GM12878 (cell line): ENCODE measurements around the gene WDR91. TPM values are rescaled to one million over a fixed set of nuclear protein-coding genes. Genes with fewer than 3 reads are reported as not detected.

Experiments used
- CBFB ChIP-seq: IDR thresholded peaks from 2 replicates; pipeline ENCODE4 v1.6.1; 2016; ENCODE audit warnings: antibody characterized with exemption, low read depth
- ESRRA ChIP-seq: IDR thresholded peaks from 2 replicates; pipeline ENCODE4 v1.6.1; 2012; ENCODE audit warnings: mild to moderate bottlenecking, low read length, improper control_type of control experiment
- ETV6 ChIP-seq, 2 experiments: fragments of 450-650 bp in 1 of 2; IDR thresholded peaks in 1 of 2; conservative IDR thresholded peaks in 1 of 2; 2 replicates each; pipeline ENCODE4 v1.6.1; 2014; ENCODE audit warnings: antibody characterized with exemption in 1 of 2, borderline replicate concordance in 1 of 2, low read depth in 1 of 2, mild to moderate bottlenecking in 1 of 2, moderate library complexity in 1 of 2
- EZH2 ChIP-seq: IDR thresholded peaks from 2 replicates; pipeline ENCODE4 v1.6.1; 2012; ENCODE audit warnings: low read depth, mild to moderate bottlenecking, control low read depth, inconsistent platforms, low read length, borderline replicate concordance; ENCODE audit not compliant: control insufficient read depth
- IKZF1 ChIP-seq: fragments of 450-650 bp; conservative IDR thresholded peaks from 2 replicates; pipeline ENCODE4 v1.6.1; 2017; ENCODE audit warnings: antibody characterized with exemption, mild to moderate bottlenecking
- MYB ChIP-seq: fragments of 150-350 bp; IDR thresholded peaks from 2 replicates; pipeline ENCODE4 v1.6.1; 2014; ENCODE audit warnings: mild to moderate bottlenecking, low read depth, low read length, borderline replicate concordance
- NFXL1 ChIP-seq: fragments of 450-650 bp; IDR thresholded peaks from 2 replicates; pipeline ENCODE4 v1.6.1; 2017; ENCODE audit warnings: antibody characterized with exemption, mild to moderate bottlenecking, borderline replicate concordance
- POLR2A ChIP-seq: IDR thresholded peaks from 2 replicates; pipeline ENCODE4 v1.6.1; 2011; ENCODE audit warnings: low read depth, mild to moderate bottlenecking, low read length
- POLR2AphosphoS2 ChIP-seq: IDR thresholded peaks from 2 replicates; pipeline ENCODE4 v1.6.1; 2011; ENCODE audit warnings: low read depth, mild to moderate bottlenecking, low read length, improper control_type of control experiment, moderate library complexity
- RFX5 ChIP-seq: IDR thresholded peaks from 2 replicates; pipeline ENCODE4 v1.6.1; 2011; ENCODE audit warnings: low read depth, low read length, improper control_type of control experiment
- SREBF2 ChIP-seq: IDR thresholded peaks from 2 replicates; pipeline ENCODE4 v1.6.1; 2012; ENCODE audit warnings: mild to moderate bottlenecking, low read length
- ZNF622 ChIP-seq: fragments of 450-650 bp; IDR thresholded peaks from 2 replicates; pipeline ENCODE4 v1.6.1; 2017; ENCODE audit warnings: mild to moderate bottlenecking, inconsistent platforms
- ZSCAN29 ChIP-seq: fragments of 450-650 bp; IDR thresholded peaks from 2 replicates; pipeline ENCODE4 v1.6.1; 2017; ENCODE audit warnings: mild to moderate bottlenecking, moderate library complexity
- ZZZ3 ChIP-seq: IDR thresholded peaks from 2 replicates; pipeline ENCODE4 v1.6.1; 2011; ENCODE audit warnings: low read depth; ENCODE audit not compliant: control insufficient read depth, insufficient read length
- polyA plus RNA-seq, 11 experiments: library from polyadenylated mRNA; depleted of rRNA in 4 of 11; unstranded in 6 of 11; stranded (reverse) in 5 of 11; fragments of >200 nt; fragmentation: Nextera tagmentation in 4 of 11; fragmentation: Illumina TruSeq in 1 of 11; extraction: Ambion mirVana in 4 of 11; extraction: Trizol in 1 of 11; gene quantifications; 1 replicate in 1 of 11; 2 replicates in 10 of 11; pipeline versions ENCODE4 v1.2.1 to v1.2.3, GENCODE V29; 2011 to 2016; ENCODE audit warnings: inconsistent platforms in 2 of 11, missing spikeins in 2 of 11, low read depth in 1 of 11
- total RNA-seq, 4 experiments: library from RNA; depleted of rRNA in 3 of 4; stranded (reverse); fragments of >200 nt in 3 of 4; fragmentation: Illumina TruSeq in 1 of 4; extraction: Trizol in 1 of 4; gene quantifications; 2 replicates each; pipeline versions ENCODE4 v1.2.1 to v1.2.3, GENCODE V29; 2013 to 2021
- TF ChIP-seq, protein P1 (sequence below): fragments of 450-650 bp; IDR thresholded peaks from 2 replicates; pipeline ENCODE4 v1.6.1; 2018; ENCODE audit warnings: borderline replicate concordance, mild to moderate bottlenecking; ENCODE audit not compliant: partially characterized antibody
- TF ChIP-seq, protein P2 (sequence below): IDR thresholded peaks from 2 replicates; pipeline ENCODE4 v1.6.1; 2011; ENCODE audit warnings: low read depth, low read length, improper control_type of control experiment, borderline replicate concordance
- TF ChIP-seq, protein P3 (sequence below): IDR thresholded peaks from 2 replicates; pipeline ENCODE4 v1.6.1; 2011; ENCODE audit warnings: borderline replicate concordance, low read depth, mild to moderate bottlenecking, moderate library complexity, low read length; ENCODE audit not compliant: insufficient read depth, poor library complexity, severe bottlenecking
- TF ChIP-seq, protein P4 (sequence below): fragments of 450-650 bp; IDR thresholded peaks from 2 replicates; pipeline ENCODE4 v1.6.1; 2017; ENCODE audit warnings: mild to moderate bottlenecking, moderate library complexity

WDR91 gene
- total and polyA plus RNA-seq, 10 of the 15 experiments (the other 5 are each of a cell fraction or from before 2014, with no cell fraction given), result 7.6 to 83.3 (median 16.5) TPM

DNA sequence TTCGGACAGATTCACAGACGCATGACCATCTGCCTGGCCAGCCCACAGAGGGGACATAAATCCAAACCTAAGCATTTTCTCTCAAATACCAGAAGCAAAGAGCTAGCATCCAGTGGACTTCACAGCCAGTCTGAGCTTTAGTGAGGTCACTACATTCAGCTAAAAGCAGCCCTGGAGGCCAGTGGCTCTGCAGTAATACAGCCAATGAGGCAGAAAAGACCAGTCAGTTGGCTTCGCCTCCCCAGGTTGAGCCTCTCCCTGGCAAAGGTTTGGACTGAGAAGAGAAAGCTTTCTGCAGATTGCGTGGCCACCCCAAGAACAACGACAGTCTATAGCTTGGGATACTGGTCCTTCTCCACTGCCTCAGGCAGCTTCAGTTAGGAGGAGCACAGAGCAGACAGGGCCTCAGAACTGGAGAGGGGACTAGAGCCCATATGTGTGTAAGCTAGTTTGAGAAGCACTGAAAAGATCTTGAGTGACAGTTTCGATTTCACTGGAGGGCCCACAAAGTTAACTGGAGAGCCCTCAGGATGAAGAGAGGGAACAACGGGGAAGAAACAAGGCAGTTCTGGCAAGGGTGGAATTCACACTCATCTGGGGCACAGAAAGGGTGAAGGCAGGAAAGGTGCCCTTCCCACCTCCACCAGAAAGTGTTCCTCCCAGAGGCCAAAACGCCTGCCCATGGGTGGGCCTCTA, 3.8 kb downstream of the WDR91 start (continued):
- TF ChIP-seq, protein P1, sequence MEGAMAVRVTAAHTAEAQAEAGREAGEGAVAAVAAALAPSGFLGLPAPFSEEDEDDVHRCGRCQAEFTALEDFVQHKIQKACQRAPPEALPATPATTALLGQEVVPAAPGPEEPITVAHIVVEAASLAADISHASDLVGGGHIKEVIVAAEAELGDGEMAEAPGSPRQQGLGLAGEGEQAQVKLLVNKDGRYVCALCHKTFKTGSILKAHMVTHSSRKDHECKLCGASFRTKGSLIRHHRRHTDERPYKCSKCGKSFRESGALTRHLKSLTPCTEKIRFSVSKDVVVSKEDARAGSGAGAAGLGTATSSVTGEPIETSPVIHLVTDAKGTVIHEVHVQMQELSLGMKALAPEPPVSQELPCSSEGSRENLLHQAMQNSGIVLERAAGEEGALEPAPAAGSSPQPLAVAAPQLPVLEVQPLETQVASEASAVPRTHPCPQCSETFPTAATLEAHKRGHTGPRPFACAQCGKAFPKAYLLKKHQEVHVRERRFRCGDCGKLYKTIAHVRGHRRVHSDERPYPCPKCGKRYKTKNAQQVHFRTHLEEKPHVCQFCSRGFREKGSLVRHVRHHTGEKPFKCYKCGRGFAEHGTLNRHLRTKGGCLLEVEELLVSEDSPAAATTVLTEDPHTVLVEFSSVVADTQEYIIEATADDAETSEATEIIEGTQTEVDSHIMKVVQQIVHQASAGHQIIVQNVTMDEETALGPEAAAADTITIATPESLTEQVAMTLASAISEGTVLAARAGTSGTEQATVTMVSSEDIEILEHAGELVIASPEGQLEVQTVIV, result no peak
- TF ChIP-seq, protein P2, sequence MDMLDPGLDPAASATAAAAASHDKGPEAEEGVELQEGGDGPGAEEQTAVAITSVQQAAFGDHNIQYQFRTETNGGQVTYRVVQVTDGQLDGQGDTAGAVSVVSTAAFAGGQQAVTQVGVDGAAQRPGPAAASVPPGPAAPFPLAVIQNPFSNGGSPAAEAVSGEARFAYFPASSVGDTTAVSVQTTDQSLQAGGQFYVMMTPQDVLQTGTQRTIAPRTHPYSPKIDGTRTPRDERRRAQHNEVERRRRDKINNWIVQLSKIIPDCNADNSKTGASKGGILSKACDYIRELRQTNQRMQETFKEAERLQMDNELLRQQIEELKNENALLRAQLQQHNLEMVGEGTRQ, result no peak
- TF ChIP-seq, protein P3, sequence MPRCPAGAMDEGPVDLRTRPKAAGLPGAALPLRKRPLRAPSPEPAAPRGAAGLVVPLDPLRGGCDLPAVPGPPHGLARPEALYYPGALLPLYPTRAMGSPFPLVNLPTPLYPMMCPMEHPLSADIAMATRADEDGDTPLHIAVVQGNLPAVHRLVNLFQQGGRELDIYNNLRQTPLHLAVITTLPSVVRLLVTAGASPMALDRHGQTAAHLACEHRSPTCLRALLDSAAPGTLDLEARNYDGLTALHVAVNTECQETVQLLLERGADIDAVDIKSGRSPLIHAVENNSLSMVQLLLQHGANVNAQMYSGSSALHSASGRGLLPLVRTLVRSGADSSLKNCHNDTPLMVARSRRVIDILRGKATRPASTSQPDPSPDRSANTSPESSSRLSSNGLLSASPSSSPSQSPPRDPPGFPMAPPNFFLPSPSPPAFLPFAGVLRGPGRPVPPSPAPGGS, result no peak
- TF ChIP-seq SREBF2 (no peak), ZZZ3 (no peak), ETV6 (conservative IDR thresholded peaks at IDR 0.05 in 1 of 2, IDR thresholded peaks at IDR 0.05 in 1 of 2; ENCODE audit: borderline replicate concordance in 1 of 2, low read depth in 1 of 2) (no peak), ZNF622 (no peak), RFX5 (no peak), IKZF1 (peak; percentile 64; the same call in 1 of the 2 replicates), EZH2 (no peak), POLR2AphosphoS2 (no peak), MYB (no peak), CBFB (no peak), NFXL1 (no peak), ESRRA (no peak), ZSCAN29 (no peak), POLR2A (peak; percentile 28; the same call in 1 of the 2 replicates)
- TF ChIP-seq, protein P4, sequence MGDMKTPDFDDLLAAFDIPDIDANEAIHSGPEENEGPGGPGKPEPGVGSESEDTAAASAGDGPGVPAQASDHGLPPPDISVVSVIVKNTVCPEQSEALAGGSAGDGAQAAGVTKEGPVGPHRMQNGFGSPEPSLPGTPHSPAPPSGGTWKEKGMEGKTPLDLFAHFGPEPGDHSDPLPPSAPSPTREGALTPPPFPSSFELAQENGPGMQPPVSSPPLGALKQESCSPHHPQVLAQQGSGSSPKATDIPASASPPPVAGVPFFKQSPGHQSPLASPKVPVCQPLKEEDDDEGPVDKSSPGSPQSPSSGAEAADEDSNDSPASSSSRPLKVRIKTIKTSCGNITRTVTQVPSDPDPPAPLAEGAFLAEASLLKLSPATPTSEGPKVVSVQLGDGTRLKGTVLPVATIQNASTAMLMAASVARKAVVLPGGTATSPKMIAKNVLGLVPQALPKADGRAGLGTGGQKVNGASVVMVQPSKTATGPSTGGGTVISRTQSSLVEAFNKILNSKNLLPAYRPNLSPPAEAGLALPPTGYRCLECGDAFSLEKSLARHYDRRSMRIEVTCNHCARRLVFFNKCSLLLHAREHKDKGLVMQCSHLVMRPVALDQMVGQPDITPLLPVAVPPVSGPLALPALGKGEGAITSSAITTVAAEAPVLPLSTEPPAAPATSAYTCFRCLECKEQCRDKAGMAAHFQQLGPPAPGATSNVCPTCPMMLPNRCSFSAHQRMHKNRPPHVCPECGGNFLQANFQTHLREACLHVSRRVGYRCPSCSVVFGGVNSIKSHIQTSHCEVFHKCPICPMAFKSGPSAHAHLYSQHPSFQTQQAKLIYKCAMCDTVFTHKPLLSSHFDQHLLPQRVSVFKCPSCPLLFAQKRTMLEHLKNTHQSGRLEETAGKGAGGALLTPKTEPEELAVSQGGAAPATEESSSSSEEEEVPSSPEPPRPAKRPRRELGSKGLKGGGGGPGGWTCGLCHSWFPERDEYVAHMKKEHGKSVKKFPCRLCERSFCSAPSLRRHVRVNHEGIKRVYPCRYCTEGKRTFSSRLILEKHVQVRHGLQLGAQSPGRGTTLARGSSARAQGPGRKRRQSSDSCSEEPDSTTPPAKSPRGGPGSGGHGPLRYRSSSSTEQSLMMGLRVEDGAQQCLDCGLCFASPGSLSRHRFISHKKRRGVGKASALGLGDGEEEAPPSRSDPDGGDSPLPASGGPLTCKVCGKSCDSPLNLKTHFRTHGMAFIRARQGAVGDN, result peak; percentile 41; the same call in 1 of the 2 replicates
